Endothelial cell of umbilical vein (primary cell): ENCODE results near the gene CYTH1. TPM values are rescaled to one million over a fixed set of nuclear protein-coding genes. Genes with fewer than 3 reads are reported as not detected.

Experiments used
- BruUV-seq: library from RNA; stranded (reverse); fragments of 400-500 nt; replicated peaks from 2 replicates; lab custom pipeline; 2021; lab: Mats Ljungman, UMichigan
- CTCF ChIA-PET: fragments of 300-600, 350-600 bp; sonication (Branson Sonifier 250); formaldehyde crosslinking; loops from one replicate; lab custom pipeline; 2021; ENCODE audit warnings: antibody characterized with exemption, inconsistent platforms; lab: Charles Lee
- POLR2A ChIA-PET: fragments of 300-600, 350-600 bp; sonication (Branson Sonifier 250); formaldehyde crosslinking; loops from one replicate; lab custom pipeline; 2021; ENCODE audit warnings: antibody characterized with exemption, inconsistent platforms; lab: Charles Lee
- DNase-seq: peaks from one replicate; pipeline ENCODE4 v3.0.0-alpha.2; 2011; ENCODE audit warnings: low read depth, low spot score
- FAIRE-seq: peaks from 2 replicates; lab custom pipeline; 2011; peaks lifted over from hg19 to GRCh38; lab: Jason Lieb, UNC
- H2AFZ ChIP-seq: 2 replicates; pipeline ENCODE4 v1.6.0; 2012; ENCODE audit warnings: low read depth, low read length, control low read depth, inconsistent platforms
- H3K27ac ChIP-seq: 2 replicates; pipeline ENCODE4 v1.5.1; 2011; ENCODE audit warnings: low read depth, mild to moderate bottlenecking, control low read depth, low read length, moderate library complexity; ENCODE audit not compliant: insufficient read depth
- H3K27me3 ChIP-seq, 2 experiments: 2 replicates each; pipeline versions ENCODE4 v1.6.0 to v1.6.1; 2011; ENCODE audit warnings: low read length in 2 of 2, mixed read lengths in 1 of 2; ENCODE audit not compliant: control insufficient read depth in 2 of 2, insufficient read depth in 2 of 2
- H3K36me3 ChIP-seq, 2 experiments: 2 replicates in 1 of 2; 3 replicates in 1 of 2; pipeline ENCODE4 v1.5.1; 2011; ENCODE audit warnings: low read length in 2 of 2, mild to moderate bottlenecking in 1 of 2, moderate library complexity in 1 of 2; ENCODE audit not compliant: control insufficient read depth in 2 of 2, insufficient read depth in 2 of 2; ENCODE audit errors: extremely low read depth in 1 of 2
- H3K4me1 ChIP-seq: 3 replicates; pipeline ENCODE4 v1.5.1; 2011; ENCODE audit warnings: mild to moderate bottlenecking, low read length; ENCODE audit not compliant: control insufficient read depth, insufficient read depth; ENCODE audit errors: extremely low read depth
- H3K4me2 ChIP-seq: 2 replicates; pipeline ENCODE4 v1.6.1; 2011; ENCODE audit warnings: low read length, control low read depth, mixed read lengths; ENCODE audit not compliant: insufficient read depth
- H3K4me3 ChIP-seq, 3 experiments: fragments of 200-600 bp in 1 of 3; sonication (generic), shearing (Covaris generic) in 1 of 3; replicated peaks in 1 of 3; 2 replicates each; pipeline ENCODE4 v1.5.1; 2011 to 2016; ENCODE audit warnings: control low read depth in 3 of 3, low read length in 3 of 3, mild to moderate bottlenecking in 2 of 3, inconsistent platforms in 1 of 3, low read depth in 1 of 3, moderate library complexity in 1 of 3; ENCODE audit not compliant: insufficient read depth in 1 of 3
- H3K79me2 ChIP-seq: 2 replicates; pipeline ENCODE4 v1.6.0; 2012; ENCODE audit warnings: low read length, inconsistent platforms; ENCODE audit not compliant: control insufficient read depth, insufficient read depth
- H3K9ac ChIP-seq: replicated peaks from 2 replicates; pipeline ENCODE3; 2011; ENCODE audit warnings: low read length, control low read depth; ENCODE audit not compliant: insufficient read depth; ENCODE audit errors: extremely low read depth
- H3K9me1 ChIP-seq: replicated peaks from 3 replicates; pipeline ENCODE4 v1.6.0; 2011; ENCODE audit warnings: mild to moderate bottlenecking, low read length; ENCODE audit not compliant: control insufficient read depth, insufficient read depth; ENCODE audit errors: extremely low read depth
- H3K9me3 ChIP-seq: replicated peaks from 2 replicates; pipeline ENCODE4 v1.5.1; 2012; ENCODE audit warnings: low read length, inconsistent platforms; ENCODE audit not compliant: control insufficient read depth, insufficient read depth
- H4K20me1 ChIP-seq: replicated peaks from 2 replicates; pipeline ENCODE3; 2011; ENCODE audit warnings: mild to moderate bottlenecking, low read length; ENCODE audit not compliant: control insufficient read depth, insufficient read depth; ENCODE audit errors: extremely low read depth
- EZH2 ChIP-seq: IDR thresholded peaks from 2 replicates; pipeline ENCODE4 v1.6.1; 2012; ENCODE audit warnings: borderline replicate concordance, low read depth, mild to moderate bottlenecking, moderate library complexity, low read length, inconsistent platforms; ENCODE audit not compliant: severe bottlenecking
- FOS ChIP-seq: IDR thresholded peaks from 2 replicates; pipeline ENCODE4 v1.6.1; 2011; ENCODE audit warnings: mild to moderate bottlenecking, low read length, moderate library complexity, borderline replicate concordance; ENCODE audit not compliant: insufficient read depth
- GATA2 ChIP-seq: IDR thresholded peaks from 2 replicates; pipeline ENCODE4 v1.7.0; 2011; ENCODE audit warnings: low read depth, mild to moderate bottlenecking, moderate library complexity, mixed read lengths, low read length; ENCODE audit not compliant: insufficient read length, insufficient read depth
- JUN ChIP-seq: IDR thresholded peaks from 2 replicates; pipeline ENCODE4 v1.6.1; 2011; ENCODE audit warnings: borderline replicate concordance, low read depth; ENCODE audit not compliant: insufficient read length, insufficient read depth
- MAX ChIP-seq: IDR thresholded peaks from 2 replicates; pipeline ENCODE4 v1.6.1; 2011; ENCODE audit not compliant: insufficient read depth, insufficient read length
- MYC ChIP-seq: IDR thresholded peaks from one replicate; pipeline ENCODE4 v1.6.1; 2011; ENCODE audit warnings: mild to moderate bottlenecking, low read depth, low read length
- POLR2A ChIP-seq: IDR thresholded peaks from 2 replicates; pipeline ENCODE4 v1.6.1; 2012; ENCODE audit warnings: low read depth, mild to moderate bottlenecking, control low read depth, low read length
- POLR2AphosphoS5 ChIP-seq: IDR thresholded peaks from 2 replicates; pipeline ENCODE4 v1.6.1; 2012; ENCODE audit warnings: low read depth, mild to moderate bottlenecking, control low read depth, low read length, moderate library complexity; ENCODE audit not compliant: insufficient read depth
- dilution Hi-C: fragments of 300-500 bp; cut with MboI; formaldehyde crosslinking; loops from one replicate; pipeline ENCODE4 v1.15.0; 2019; ENCODE audit warnings: low sequenced_read_pairs; ENCODE audit not compliant: extremely low pct_ligation_motif_present
- intact Hi-C: fragments of 100-400 bp; cut with micrococcal nuclease; formaldehyde crosslinking; loops from one replicate; pipeline ENCODE4 v1.10.0; 2022
- polyA plus RNA-seq, 4 experiments: library from polyadenylated mRNA; depleted of rRNA in 3 of 4; stranded (reverse) in 3 of 4; unstranded in 1 of 4; fragments of >200 nt; gene quantifications; 2 replicates each; pipeline versions ENCODE4 v1.2.1 to v1.2.3, GENCODE V29; 2011 to 2012; ENCODE audit warnings: missing spikeins in 1 of 4
- total RNA-seq: library from RNA; stranded (reverse); gene quantifications from 2 replicates; pipeline ENCODE4 v1.2.3, GENCODE V29; 2021
- TF ChIP-seq, protein P1 (sequence below), 2 donors: IDR thresholded peaks; 1 replicate in 1 of 2; 2 replicates in 1 of 2; pipeline ENCODE4 v1.5.1; 2011; ENCODE audit warnings: low read length in 2 of 2, mild to moderate bottlenecking in 2 of 2, moderate library complexity in 2 of 2, control low read depth in 1 of 2, inconsistent platforms in 1 of 2, low read depth in 1 of 2; ENCODE audit not compliant: insufficient read depth in 1 of 2; ENCODE audit errors: extremely low read depth in 1 of 2

CYTH1 gene
- total and polyA plus RNA-seq, 2 donors (not counting 3 experiments of a cell fraction or from before 2014, with no cell fraction given): 35.9 to 49.9 TPM

GRCh38 chr17:78693346-78694083, 88.6 kb downstream of the CYTH1 start:
- Histone ChIP-seq H3K9me1 (no peaks in the 10 kb centered on the region), H3K4me1 (no peaks in the 10 kb centered on the region), H3K4me3 (no peak overlapping the region), H3K9ac (no peak overlapping the region), H3K27me3 (no peaks in the 10 kb centered on the region), H3K4me2 (no peak overlapping the region), H2AFZ (no peak overlapping the region), H4K20me1 (no peaks in the 10 kb centered on the region), H3K36me3 (peaks cover 14 to 22% of the 10 kb centered on the region in 2 experiments), H3K79me2 (no peaks in the 10 kb centered on the region), H3K9me3 (no peaks in the 10 kb centered on the region), H3K27ac (no peak overlapping the region)
- FAIRE-seq: no peak
- ChIA-PET POLR2A (no interaction called here), CTCF (interaction anchor here (1.1 kb wide), 1 partner anchor 24 kb away, joined by 3 read pairs; no protein-coding TSS in a partner anchor)
- no peak for DNase-seq
- dilution Hi-C loops: no loop called here
- no TSS peak for BruUV-seq
- intact Hi-C loops: no loop called here
- TF ChIP-seq FOS (no peak), POLR2A (no peak), EZH2 (no peak), MAX (no peak)

DNA sequence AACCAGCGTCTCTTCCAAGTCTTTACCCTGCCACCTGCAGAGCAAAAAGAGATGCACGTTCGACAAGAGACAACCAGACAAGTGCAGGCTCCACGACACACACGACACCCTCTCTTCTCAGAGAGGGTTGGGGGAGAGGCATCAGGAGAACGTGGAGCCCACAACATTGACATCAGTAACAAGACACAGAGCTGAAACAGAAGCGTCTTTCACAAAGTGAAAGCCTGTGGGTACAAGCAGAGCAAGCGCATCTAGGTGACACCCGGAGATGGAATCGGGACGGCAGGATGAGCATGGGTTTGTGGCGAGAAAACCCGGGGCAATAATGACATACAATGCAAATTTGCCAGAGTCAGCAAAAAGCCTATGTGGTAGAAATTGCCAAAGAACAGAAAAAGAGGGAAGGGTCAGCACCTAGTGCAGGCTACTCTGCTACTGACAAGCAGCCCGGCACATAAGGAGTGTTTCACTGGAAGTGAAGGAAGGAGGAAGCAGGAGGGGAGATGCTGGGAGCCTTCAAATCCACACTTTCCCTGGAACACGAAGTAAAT, 89.5 kb downstream of the CYTH1 start:
- TF ChIP-seq FOS (no peak), MAX (no peak), EZH2 (no peak), POLR2AphosphoS5 (no peak), MYC (no peak), JUN (no peak), POLR2A (no peak), GATA2 (no peak)
- TF ChIP-seq, protein P1, sequence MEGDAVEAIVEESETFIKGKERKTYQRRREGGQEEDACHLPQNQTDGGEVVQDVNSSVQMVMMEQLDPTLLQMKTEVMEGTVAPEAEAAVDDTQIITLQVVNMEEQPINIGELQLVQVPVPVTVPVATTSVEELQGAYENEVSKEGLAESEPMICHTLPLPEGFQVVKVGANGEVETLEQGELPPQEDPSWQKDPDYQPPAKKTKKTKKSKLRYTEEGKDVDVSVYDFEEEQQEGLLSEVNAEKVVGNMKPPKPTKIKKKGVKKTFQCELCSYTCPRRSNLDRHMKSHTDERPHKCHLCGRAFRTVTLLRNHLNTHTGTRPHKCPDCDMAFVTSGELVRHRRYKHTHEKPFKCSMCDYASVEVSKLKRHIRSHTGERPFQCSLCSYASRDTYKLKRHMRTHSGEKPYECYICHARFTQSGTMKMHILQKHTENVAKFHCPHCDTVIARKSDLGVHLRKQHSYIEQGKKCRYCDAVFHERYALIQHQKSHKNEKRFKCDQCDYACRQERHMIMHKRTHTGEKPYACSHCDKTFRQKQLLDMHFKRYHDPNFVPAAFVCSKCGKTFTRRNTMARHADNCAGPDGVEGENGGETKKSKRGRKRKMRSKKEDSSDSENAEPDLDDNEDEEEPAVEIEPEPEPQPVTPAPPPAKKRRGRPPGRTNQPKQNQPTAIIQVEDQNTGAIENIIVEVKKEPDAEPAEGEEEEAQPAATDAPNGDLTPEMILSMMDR (IDR thresholded peaks at IDR 0.05; ENCODE audit: extremely low read depth in 1 of 2, insufficient read depth in 1 of 2, low read depth in 1 of 2, low read length in 2 of 2): no peak
- Histone ChIP-seq H3K4me3 (no peak overlapping the region), H2AFZ (no peak overlapping the region), H3K9me1 (no peaks in the 10 kb centered on the region), H3K4me2 (no peak overlapping the region), H3K27ac (no peak overlapping the region), H3K4me1 (no peaks in the 10 kb centered on the region), H3K79me2 (no peaks in the 10 kb centered on the region), H3K9me3 (no peaks in the 10 kb centered on the region), H3K36me3 (peaks cover 14 to 24% of the 10 kb centered on the region in 2 experiments), H3K9ac (no peak overlapping the region), H3K27me3 (no peaks in the 10 kb centered on the region), H4K20me1 (no peaks in the 10 kb centered on the region)
- FAIRE-seq: no peak
- POLR2A ChIA-PET: no interaction called here
- BruUV-seq: no TSS peak
- dilution Hi-C loops: no loop called here
- CTCF ChIA-PET: interaction anchor here (1.1 to 1.3 kb wide), 2 partner anchors 14 to 25 kb away, joined by 3 to 4 read pairs; no protein-coding TSS in a partner anchor
- no peak for DNase-seq
- intact Hi-C loops: no loop called here
